GM20431 (cell line): ENCODE measurements around the gene ZFC3H1.

Experiments
- in situ Hi-C: fragments of 300-500 bp; cut with MseI, MboI; formaldehyde crosslinking; loops from one replicate; pipeline ENCODE4 v1.15.0; 2020; ENCODE audit warnings: low sequenced_read_pairs; ENCODE audit not compliant: unreplicated experiment

Gene ZFC3H1

DNA sequence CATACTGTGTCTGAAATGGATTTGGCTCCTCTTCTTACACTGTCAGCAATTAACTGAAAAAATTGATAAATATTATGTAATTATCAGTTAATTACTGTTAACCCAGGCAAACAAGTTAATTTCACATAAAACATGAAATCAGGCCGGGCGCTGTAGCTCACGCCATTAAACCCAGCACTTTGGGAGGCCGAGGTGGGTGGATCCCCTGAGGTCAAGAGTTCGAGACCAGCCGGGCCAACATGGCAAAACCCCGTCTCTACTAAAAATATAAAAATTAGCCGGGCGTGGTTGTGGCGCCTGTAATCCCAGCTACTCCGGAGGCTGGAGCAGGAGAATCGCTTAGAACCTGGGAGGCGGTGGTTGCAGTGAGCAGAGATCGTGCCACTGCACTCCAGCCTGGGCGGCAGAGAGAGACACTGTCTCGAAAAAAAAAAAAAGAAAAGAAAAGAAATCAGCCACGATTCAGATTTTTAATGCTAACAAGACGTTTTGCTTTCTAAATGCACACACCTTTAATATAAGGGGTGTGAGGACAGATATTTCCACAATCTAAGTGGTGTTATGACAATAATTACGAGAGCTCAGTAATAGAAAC lies 21.8 kb upstream of the ZFC3H1 start:
- in situ Hi-C loops: no loop called here

DNA sequence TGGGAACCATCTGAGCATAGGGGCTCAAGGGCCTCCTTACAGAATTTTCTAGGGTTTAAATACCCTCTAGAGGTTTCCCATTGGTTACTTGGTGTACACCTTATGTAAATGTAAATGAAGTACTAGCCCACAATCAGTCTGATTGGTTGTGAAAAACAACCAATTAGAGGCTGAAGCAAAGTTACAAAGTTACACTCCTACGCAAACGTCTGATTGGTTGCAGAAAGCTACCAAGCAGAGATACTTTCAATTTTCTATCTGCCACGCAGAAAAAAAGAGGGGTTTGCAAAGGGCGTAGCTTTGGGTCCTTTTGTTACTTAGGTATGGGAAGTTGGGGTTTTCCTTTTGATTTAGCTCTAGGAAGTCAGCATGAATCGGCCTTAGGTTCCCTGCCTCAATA lies 20.4 kb upstream of the ZFC3H1 start:
- in situ Hi-C loops: no loop called here

DNA sequence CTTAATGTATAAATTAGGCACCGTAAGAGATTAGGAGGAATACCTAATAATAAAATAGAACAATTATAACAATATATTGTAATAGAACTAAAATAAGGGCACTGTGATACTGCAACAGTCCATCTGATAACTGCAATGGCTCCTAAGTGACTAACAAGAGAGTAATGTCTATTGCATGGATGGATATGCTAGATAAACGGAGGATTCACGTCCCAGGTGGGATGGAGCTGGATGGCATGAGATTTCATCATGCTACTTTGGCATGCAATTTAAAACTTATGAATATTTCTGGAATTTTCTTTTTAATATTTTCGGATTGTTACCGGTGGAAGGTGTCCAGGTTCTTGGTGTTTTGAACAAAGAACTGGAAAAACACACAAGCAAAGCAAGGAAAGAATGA lies 20.0 kb upstream of the ZFC3H1 start:
- in situ Hi-C loops: no loop called here

DNA sequence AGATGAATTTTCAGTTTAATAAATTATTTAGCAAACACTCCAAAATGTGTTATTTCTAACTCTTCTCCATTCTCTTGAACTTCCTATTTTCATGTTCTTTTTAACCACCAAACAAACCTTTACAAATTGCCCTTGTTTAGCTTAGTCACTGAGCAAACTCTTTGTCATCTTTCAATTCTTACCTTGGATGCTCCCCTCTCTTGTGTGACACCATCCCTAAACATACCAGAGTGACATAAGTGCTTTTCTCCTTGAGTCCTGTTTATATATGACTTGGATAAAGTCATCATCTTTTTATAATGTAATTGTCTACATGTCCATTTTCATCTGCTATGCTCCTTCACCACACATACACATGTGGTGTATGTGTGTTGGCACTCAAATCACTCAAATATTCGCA lies 18.8 kb upstream of the ZFC3H1 start:
- in situ Hi-C loops: no loop called here

- in situ Hi-C loops: no loop called here
Measured at GRCh38 chr12:71671816-71672215, 8.2 kb upstream of the ZFC3H1 start.

DNA sequence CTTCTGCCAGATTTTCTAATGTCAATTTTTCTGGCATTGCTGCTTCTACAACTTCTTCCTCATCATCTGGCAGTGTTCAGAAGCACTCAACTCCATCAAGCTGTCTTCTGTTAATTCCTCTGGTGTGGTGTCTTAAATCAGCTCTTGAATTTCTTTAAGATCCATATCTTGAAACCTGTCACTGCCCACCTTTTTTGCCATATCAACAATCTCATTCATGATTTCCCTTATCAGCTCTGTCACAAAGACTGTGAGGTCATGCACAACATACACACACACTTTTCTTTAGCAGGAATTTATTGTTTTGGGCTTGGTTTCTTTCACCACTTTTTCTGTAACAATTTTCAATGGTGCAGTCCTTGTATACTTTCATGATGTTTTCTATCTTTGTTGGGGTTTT lies 7.7 kb upstream of the ZFC3H1 start:
- in situ Hi-C loops: no loop called here

GRCh38 chr12:71666259-71666658 lies 2.6 kb upstream of the ZFC3H1 start:
- in situ Hi-C loops: no loop called here

DNA sequence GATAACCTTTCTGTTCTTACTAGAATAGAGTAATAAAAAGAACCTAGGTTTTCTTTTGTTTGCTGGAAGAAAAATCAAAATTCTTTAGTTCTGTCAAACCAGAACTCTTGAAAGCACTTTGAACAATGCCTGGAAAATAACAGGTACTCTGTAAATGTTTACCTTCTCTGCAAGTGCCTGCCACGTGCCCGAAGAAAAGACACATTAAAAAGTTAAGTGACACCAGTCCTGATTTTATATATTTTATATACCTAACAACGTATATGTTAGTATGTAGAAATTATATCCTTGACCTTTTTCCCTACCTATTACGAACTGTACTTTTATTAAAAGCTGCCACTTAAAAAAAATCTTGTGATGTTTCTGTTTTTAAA lies 1.4 kb upstream of the ZFC3H1 start:
- in situ Hi-C loops: no loop called here

DNA sequence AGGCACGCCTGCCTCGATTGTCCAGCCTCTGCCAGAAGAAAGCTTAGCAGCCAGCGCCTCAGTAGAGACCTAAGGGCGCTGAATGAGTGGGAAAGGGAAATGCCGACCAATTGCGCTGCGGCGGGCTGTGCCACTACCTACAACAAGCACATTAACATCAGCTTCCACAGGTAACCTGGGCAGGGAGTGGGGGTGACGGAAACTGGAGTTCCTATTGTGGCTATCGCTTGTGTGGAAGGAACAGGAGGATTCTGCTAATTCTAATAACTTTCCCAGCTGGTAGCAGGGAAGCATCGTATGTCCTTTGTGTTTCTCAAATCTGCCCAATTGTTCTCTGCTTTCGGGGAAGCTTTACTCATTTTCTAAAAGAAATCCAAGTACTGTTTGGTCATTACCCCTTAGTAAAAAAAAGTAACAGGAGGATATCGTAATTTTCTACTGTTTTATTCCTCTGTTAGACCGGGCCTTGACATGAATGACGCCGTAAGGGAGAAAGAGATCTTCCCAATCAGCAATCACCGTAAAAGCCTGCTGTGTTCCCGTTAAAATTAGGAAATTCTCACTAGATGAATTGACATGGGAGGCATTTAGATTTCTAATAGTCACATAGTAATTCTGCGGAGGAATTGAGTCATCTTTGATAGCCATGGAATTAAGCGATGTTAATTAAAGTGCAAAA lies 902 bp upstream of the ZFC3H1 start:
- in situ Hi-C loops: no loop called here

DNA sequence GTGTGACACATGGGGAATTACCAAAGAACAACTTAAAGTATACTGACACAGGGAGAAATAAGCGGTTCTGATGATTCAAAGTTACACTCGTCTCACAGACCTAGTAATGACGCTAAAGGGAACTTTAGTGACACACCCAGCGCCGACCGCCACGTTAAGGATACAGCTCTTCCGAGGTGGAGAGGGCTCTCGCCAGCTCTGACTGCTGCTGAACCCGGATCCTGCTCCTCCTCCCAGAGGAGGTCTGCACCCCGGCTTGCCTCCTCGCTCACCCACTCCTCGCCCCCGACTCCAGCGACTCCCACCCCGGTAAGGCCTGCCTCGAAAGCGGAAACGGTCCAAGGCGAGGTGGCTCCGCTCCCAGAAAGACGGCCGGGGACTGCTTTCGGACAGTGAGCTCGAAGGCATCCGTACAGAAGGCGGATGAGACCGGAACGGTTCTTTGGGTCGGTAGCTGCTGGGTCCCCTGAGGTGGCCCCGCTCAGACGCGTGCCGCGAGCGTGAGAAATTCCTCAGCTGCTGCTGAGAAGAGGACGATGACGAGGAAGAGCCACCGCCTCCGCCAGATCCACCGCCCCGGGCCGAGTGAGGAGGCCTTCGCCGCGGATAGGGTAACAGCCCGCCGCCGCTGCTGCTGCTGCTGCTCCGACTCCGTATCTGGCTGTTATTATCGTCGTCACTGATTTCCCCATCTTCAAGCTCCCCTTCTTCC lies 643 bp downstream of the ZFC3H1 start:
- in situ Hi-C loops: no loop called here

GRCh38 chr12:71661977-71662530 lies 1.6 kb downstream of the ZFC3H1 start:
- in situ Hi-C loops: no loop called here

DNA sequence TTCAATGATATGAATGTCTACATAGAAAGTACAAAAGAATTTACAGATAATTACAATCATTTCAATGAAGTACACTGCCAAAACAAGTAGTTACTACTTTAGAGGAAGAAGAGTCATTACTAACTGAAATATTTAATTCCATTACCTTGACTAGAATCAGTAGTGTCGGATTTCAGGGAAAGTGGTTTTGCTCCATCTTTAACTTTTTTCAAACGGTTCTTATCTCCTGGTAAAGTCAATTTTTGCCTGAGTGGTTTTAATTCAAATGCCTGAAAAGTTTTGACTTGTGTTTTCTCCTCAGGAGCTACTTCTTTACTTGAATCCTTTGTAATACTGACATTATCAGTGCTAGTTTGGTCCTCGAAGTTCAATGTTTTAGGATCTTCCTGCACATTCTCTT lies 6.9 kb downstream of the ZFC3H1 start:
- in situ Hi-C loops: no loop called here

GRCh38 chr12:71655907-71656306 lies 7.7 kb downstream of the ZFC3H1 start:
- in situ Hi-C loops: no loop called here

GRCh38 chr12:71655495-71655894 lies 8.2 kb downstream of the ZFC3H1 start:
- in situ Hi-C loops: no loop called here

DNA sequence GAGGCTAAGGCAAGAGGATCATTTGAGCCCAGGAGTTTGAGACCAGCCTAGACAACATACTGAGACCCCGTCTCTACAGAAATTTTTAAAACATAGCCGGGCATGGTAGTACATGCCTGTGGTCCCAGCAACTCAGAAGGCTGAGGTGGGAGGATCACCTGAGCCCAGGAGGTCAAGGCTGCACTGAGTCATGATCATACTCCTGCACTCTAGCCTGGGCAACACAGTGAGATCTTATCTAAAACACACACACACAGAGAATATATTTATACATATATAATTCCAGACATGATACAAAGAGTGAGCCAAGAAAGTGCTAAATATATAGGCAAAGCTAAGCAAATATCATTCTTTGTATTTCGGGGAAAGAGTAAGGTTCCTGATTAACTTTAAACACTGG lies 9.4 kb downstream of the ZFC3H1 start:
- in situ Hi-C loops: no loop called here

DNA sequence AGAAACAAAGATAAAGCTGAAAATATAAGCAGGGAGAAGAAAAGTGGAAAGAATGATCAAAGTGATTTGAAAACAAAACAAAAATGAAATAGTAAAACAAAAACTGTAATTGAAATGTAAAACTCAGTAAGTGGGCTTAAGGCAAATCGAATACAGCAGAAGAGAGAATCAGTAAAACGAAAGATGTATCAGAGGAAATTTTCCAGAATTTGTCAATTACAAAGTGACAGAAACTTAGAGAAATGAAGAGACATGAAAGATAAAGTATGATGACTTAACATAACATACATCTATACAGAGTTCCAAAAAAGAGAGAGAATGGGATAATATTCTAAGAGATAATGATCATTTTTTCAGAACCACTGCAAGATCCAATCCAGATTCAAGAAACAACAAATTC lies 10.5 kb downstream of the ZFC3H1 start:
- in situ Hi-C loops: no loop called here

GRCh38 chr12:71652656-71653055 lies 11.0 kb downstream of the ZFC3H1 start:
- in situ Hi-C loops: no loop called here

GRCh38 chr12:71649401-71649800 lies 14.2 kb downstream of the ZFC3H1 start:
- in situ Hi-C loops: no loop called here

DNA sequence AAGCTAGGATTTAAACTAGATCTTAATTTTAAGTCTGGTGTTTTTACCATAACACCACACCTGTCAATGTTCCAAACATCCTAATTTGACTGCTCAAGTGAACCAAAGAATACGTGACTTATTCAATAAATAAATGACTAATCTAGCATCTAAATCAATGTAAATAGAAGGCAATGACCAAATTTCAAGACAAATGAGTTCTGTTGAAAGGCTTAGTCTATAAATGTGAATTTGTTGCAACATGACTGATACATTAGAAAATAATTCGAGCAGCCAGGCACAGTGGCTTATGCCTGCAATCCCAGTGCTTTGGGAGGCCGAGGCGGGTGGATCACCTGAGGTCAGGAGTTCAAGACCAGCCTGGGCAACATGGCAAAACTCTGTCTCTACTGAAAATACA lies 15.1 kb downstream of the ZFC3H1 start:
- in situ Hi-C loops: no loop called here

GRCh38 chr12:71646512-71646911 lies 17.1 kb downstream of the ZFC3H1 start:
- in situ Hi-C loops: no loop called here

DNA sequence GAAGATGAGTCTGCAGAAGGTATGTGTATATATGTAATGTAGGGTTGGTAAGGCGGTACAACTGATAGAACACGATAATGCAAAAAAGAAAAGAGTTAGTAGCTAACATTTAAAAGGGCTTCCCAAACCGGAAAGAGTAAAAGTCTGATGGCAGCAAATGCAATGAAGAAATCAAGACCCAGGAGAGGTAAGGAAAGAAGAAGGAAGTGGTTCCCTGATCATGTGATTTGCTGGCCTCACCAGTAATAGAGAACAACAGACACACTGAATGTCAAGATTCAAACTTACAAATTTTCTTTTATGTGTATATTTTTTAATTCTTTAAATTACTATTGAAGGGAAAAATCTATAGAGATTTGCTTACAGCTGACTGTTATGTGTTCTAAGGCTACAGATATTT lies 18.4 kb downstream of the ZFC3H1 start:
- in situ Hi-C loops: no loop called here
